ENCODE results near the gene GSKIP.

GSKIP gene

GRCh38 chr14:96410119-96410518 is 46.8 kb downstream of the GSKIP start:
- H3K27me3 ChIP-seq (ENCODE audit: control insufficient read depth in 1 of 2, insufficient read depth in 2 of 2, low read length in 2 of 2): no peaks in the 10 kb centered on the region
- H3K9me3 ChIP-seq (ENCODE audit: control insufficient read depth in 1 of 2, low read length in 2 of 2): no peaks in the 10 kb centered on the region
- H3K27ac ChIP-seq (ENCODE audit: low read depth, low read length): no peak overlapping the region
- no peaks in the 10 kb centered on the region for H3K4me1 ChIP-seq (ENCODE audit: control insufficient read depth in 1 of 2, insufficient read depth in 2 of 2, low read length in 2 of 2)
- no peak overlapping the region for H3K9ac ChIP-seq (ENCODE audit: low read depth in 1 of 2, low read length in 2 of 2)
- H3K36me3 ChIP-seq (ENCODE audit: control insufficient read depth in 1 of 2, insufficient read depth in 2 of 2, low read length in 2 of 2): no peaks in the 10 kb centered on the region
- no peak overlapping the region for H3K4me3 ChIP-seq (ENCODE audit: low read depth in 1 of 2, low read length in 2 of 2)

GRCh38 chr14:96413526-96413925 is 50.2 kb downstream of the GSKIP start:
- H3K9me3 ChIP-seq (ENCODE audit: control insufficient read depth in 1 of 2, low read length in 2 of 2): no peaks in the 10 kb centered on the region
- H3K4me1 ChIP-seq (ENCODE audit: control insufficient read depth in 1 of 2, insufficient read depth in 2 of 2, low read length in 2 of 2): no peaks in the 10 kb centered on the region
- H3K9ac ChIP-seq (ENCODE audit: low read depth in 1 of 2, low read length in 2 of 2): no peak overlapping the region
- no peaks in the 10 kb centered on the region for H3K27me3 ChIP-seq (ENCODE audit: control insufficient read depth in 1 of 2, insufficient read depth in 2 of 2, low read length in 2 of 2)
- no peak overlapping the region for H3K4me3 ChIP-seq (ENCODE audit: low read depth in 1 of 2, low read length in 2 of 2)
- H3K27ac ChIP-seq (ENCODE audit: low read depth, low read length): no peak overlapping the region
- H3K36me3 ChIP-seq (ENCODE audit: control insufficient read depth in 1 of 2, insufficient read depth in 2 of 2, low read length in 2 of 2): no peaks in the 10 kb centered on the region

GRCh38 chr14:96415559-96415958 is 52.2 kb downstream of the GSKIP start:
- Histone ChIP-seq H3K4me3 (ENCODE audit: low read depth in 1 of 2, low read length in 2 of 2) (no peak overlapping the region), H3K9ac (ENCODE audit: low read depth in 1 of 2, low read length in 2 of 2) (no peak overlapping the region), H3K36me3 (ENCODE audit: control insufficient read depth in 1 of 2, insufficient read depth in 2 of 2, low read length in 2 of 2) (no peaks in the 10 kb centered on the region), H3K9me3 (ENCODE audit: control insufficient read depth in 1 of 2, low read length in 2 of 2) (no peaks in the 10 kb centered on the region), H3K4me1 (ENCODE audit: control insufficient read depth in 1 of 2, insufficient read depth in 2 of 2, low read length in 2 of 2) (no peaks in the 10 kb centered on the region), H3K27ac (ENCODE audit: low read depth, low read length) (no peak overlapping the region), H3K27me3 (ENCODE audit: control insufficient read depth in 1 of 2, insufficient read depth in 2 of 2, low read length in 2 of 2) (no peaks in the 10 kb centered on the region)

- H3K9ac ChIP-seq (ENCODE audit: low read depth in 1 of 2, low read length in 2 of 2): no peak overlapping the region
- no peaks in the 10 kb centered on the region for H3K27me3 ChIP-seq (ENCODE audit: control insufficient read depth in 1 of 2, insufficient read depth in 2 of 2, low read length in 2 of 2)
- no peak overlapping the region for H3K4me3 ChIP-seq (ENCODE audit: low read depth in 1 of 2, low read length in 2 of 2)
- no peaks in the 10 kb centered on the region for H3K9me3 ChIP-seq (ENCODE audit: control insufficient read depth in 1 of 2, low read length in 2 of 2)
- no peaks in the 10 kb centered on the region for H3K36me3 ChIP-seq (ENCODE audit: control insufficient read depth in 1 of 2, insufficient read depth in 2 of 2, low read length in 2 of 2)
- H3K27ac ChIP-seq (ENCODE audit: low read depth, low read length): no peak overlapping the region
- no peaks in the 10 kb centered on the region for H3K4me1 ChIP-seq (ENCODE audit: control insufficient read depth in 1 of 2, insufficient read depth in 2 of 2, low read length in 2 of 2)
Measured at GRCh38 chr14:96416292-96416691, 53.0 kb downstream of the GSKIP start.

GRCh38 chr14:96417254-96417653 is 53.9 kb downstream of the GSKIP start:
- H3K9me3 ChIP-seq (ENCODE audit: control insufficient read depth in 1 of 2, low read length in 2 of 2): no peaks in the 10 kb centered on the region
- H3K4me1 ChIP-seq (ENCODE audit: control insufficient read depth in 1 of 2, insufficient read depth in 2 of 2, low read length in 2 of 2): no peaks in the 10 kb centered on the region
- no peaks in the 10 kb centered on the region for H3K27me3 ChIP-seq (ENCODE audit: control insufficient read depth in 1 of 2, insufficient read depth in 2 of 2, low read length in 2 of 2)
- H3K36me3 ChIP-seq (ENCODE audit: control insufficient read depth in 1 of 2, insufficient read depth in 2 of 2, low read length in 2 of 2): no peaks in the 10 kb centered on the region
- H3K9ac ChIP-seq (ENCODE audit: low read depth in 1 of 2, low read length in 2 of 2): no peak overlapping the region
- no peak overlapping the region for H3K27ac ChIP-seq (ENCODE audit: low read depth, low read length)
- H3K4me3 ChIP-seq (ENCODE audit: low read depth in 1 of 2, low read length in 2 of 2): no peak overlapping the region

- no peaks in the 10 kb centered on the region for H3K36me3 ChIP-seq (ENCODE audit: control insufficient read depth in 1 of 2, insufficient read depth in 2 of 2, low read length in 2 of 2)
- no peaks in the 10 kb centered on the region for H3K9me3 ChIP-seq (ENCODE audit: control insufficient read depth in 1 of 2, low read length in 2 of 2)
- no peak overlapping the region for H3K4me3 ChIP-seq (ENCODE audit: low read depth in 1 of 2, low read length in 2 of 2)
- H3K27me3 ChIP-seq (ENCODE audit: control insufficient read depth in 1 of 2, insufficient read depth in 2 of 2, low read length in 2 of 2): no peaks in the 10 kb centered on the region
- H3K27ac ChIP-seq (ENCODE audit: low read depth, low read length): no peak overlapping the region
- H3K9ac ChIP-seq (ENCODE audit: low read depth in 1 of 2, low read length in 2 of 2): no peak overlapping the region
- H3K4me1 ChIP-seq (ENCODE audit: control insufficient read depth in 1 of 2, insufficient read depth in 2 of 2, low read length in 2 of 2): no peaks in the 10 kb centered on the region
Measured at GRCh38 chr14:96418075-96418474, 54.7 kb downstream of the GSKIP start.

GRCh38 chr14:96421236-96421635 is 57.9 kb downstream of the GSKIP start:
- Histone ChIP-seq H3K4me3 (ENCODE audit: low read depth in 1 of 2, low read length in 2 of 2) (no peak overlapping the region), H3K27ac (ENCODE audit: low read depth, low read length) (no peak overlapping the region), H3K36me3 (ENCODE audit: control insufficient read depth in 1 of 2, insufficient read depth in 2 of 2, low read length in 2 of 2) (no peaks in the 10 kb centered on the region), H3K27me3 (ENCODE audit: control insufficient read depth in 1 of 2, insufficient read depth in 2 of 2, low read length in 2 of 2) (no peaks in the 10 kb centered on the region), H3K9me3 (ENCODE audit: control insufficient read depth in 1 of 2, low read length in 2 of 2) (no peaks in the 10 kb centered on the region), H3K4me1 (ENCODE audit: control insufficient read depth in 1 of 2, insufficient read depth in 2 of 2, low read length in 2 of 2) (no peaks in the 10 kb centered on the region), H3K9ac (ENCODE audit: low read depth in 1 of 2, low read length in 2 of 2) (no peak overlapping the region)

GRCh38 chr14:96422992-96423391 is 59.7 kb downstream of the GSKIP start:
- Histone ChIP-seq H3K27ac (ENCODE audit: low read depth, low read length) (no peak overlapping the region), H3K9me3 (ENCODE audit: control insufficient read depth in 1 of 2, low read length in 2 of 2) (no peaks in the 10 kb centered on the region), H3K9ac (ENCODE audit: low read depth in 1 of 2, low read length in 2 of 2) (no peak overlapping the region), H3K4me3 (ENCODE audit: low read depth in 1 of 2, low read length in 2 of 2) (no peak overlapping the region), H3K36me3 (ENCODE audit: control insufficient read depth in 1 of 2, insufficient read depth in 2 of 2, low read length in 2 of 2) (no peaks in the 10 kb centered on the region), H3K4me1 (ENCODE audit: control insufficient read depth in 1 of 2, insufficient read depth in 2 of 2, low read length in 2 of 2) (no peaks in the 10 kb centered on the region), H3K27me3 (ENCODE audit: control insufficient read depth in 1 of 2, insufficient read depth in 2 of 2, low read length in 2 of 2) (no peaks in the 10 kb centered on the region)

- no peaks in the 10 kb centered on the region for H3K27me3 ChIP-seq (ENCODE audit: control insufficient read depth in 1 of 2, insufficient read depth in 2 of 2, low read length in 2 of 2)
- no peaks in the 10 kb centered on the region for H3K9me3 ChIP-seq (ENCODE audit: control insufficient read depth in 1 of 2, low read length in 2 of 2)
- H3K36me3 ChIP-seq (ENCODE audit: control insufficient read depth in 1 of 2, insufficient read depth in 2 of 2, low read length in 2 of 2): no peaks in the 10 kb centered on the region
- H3K27ac ChIP-seq (ENCODE audit: low read depth, low read length): no peak overlapping the region
- peak overlapping the region; percentile 64 to 70 for H3K4me3 ChIP-seq (ENCODE audit: low read depth in 1 of 2, low read length in 2 of 2)
- H3K9ac ChIP-seq (ENCODE audit: low read depth in 1 of 2, low read length in 2 of 2): peak overlapping the region; percentile 44 to 49
- no peaks in the 10 kb centered on the region for H3K4me1 ChIP-seq (ENCODE audit: control insufficient read depth in 1 of 2, insufficient read depth in 2 of 2, low read length in 2 of 2)
Measured at GRCh38 chr14:96423446-96424108, 60.3 kb downstream of the GSKIP start.

GRCh38 chr14:96424109-96424989 is 61.0 kb downstream of the GSKIP start:
- Histone ChIP-seq H3K36me3 (ENCODE audit: control insufficient read depth in 1 of 2, insufficient read depth in 2 of 2, low read length in 2 of 2) (no peaks in the 10 kb centered on the region), H3K4me3 (ENCODE audit: low read depth in 1 of 2, low read length in 2 of 2) (peak overlapping the region; percentile 64 to 70), H3K27ac (ENCODE audit: low read depth, low read length) (no peak overlapping the region), H3K27me3 (ENCODE audit: control insufficient read depth in 1 of 2, insufficient read depth in 2 of 2, low read length in 2 of 2) (no peaks in the 10 kb centered on the region), H3K4me1 (ENCODE audit: control insufficient read depth in 1 of 2, insufficient read depth in 2 of 2, low read length in 2 of 2) (no peaks in the 10 kb centered on the region), H3K9me3 (ENCODE audit: control insufficient read depth in 1 of 2, low read length in 2 of 2) (no peaks in the 10 kb centered on the region), H3K9ac (ENCODE audit: low read depth in 1 of 2, low read length in 2 of 2) (peak overlapping the region; percentile 44 to 49)

Measured in duodenal mucosa (tissue), 2 donors.